Measurements from ENCODE around the gene PODXL.
"Not testable (repeated sequence)": the region's sequence is repeated elsewhere in the genome, so short reads cannot be mapped to it uniquely, and the experiment has no call there.

Gene PODXL

GRCh38 chr7:131493581-131493980, 62.8 kb downstream of the PODXL start:
- no peak for DNase-seq (ENCODE audit: low read depth)

GRCh38 chr7:131493081-131493480, 63.3 kb downstream of the PODXL start:
- no peak for DNase-seq (ENCODE audit: low read depth)

- no peak for DNase-seq (ENCODE audit: low read depth)
Measured at GRCh38 chr7:131489881-131490280, 66.5 kb downstream of the PODXL start.

GRCh38 chr7:131489196-131489595, 67.2 kb downstream of the PODXL start:
- no peak for DNase-seq (ENCODE audit: low read depth)

GRCh38 chr7:131488361-131488760, 68.1 kb downstream of the PODXL start:
- DNase-seq (ENCODE audit: low read depth) = no peak

- no peak for DNase-seq (ENCODE audit: low read depth)
Measured at GRCh38 chr7:131487217-131487616, 69.2 kb downstream of the PODXL start.

- no peak for DNase-seq (ENCODE audit: low read depth)
Measured at GRCh38 chr7:131486346-131486745, 70.1 kb downstream of the PODXL start.

- DNase-seq (ENCODE audit: low read depth) = no peak
Measured at GRCh38 chr7:131483586-131483985, 72.8 kb downstream of the PODXL start.

GRCh38 chr7:131482800-131483199, 73.6 kb downstream of the PODXL start:
- DNase-seq (ENCODE audit: low read depth) = no peak

- no peak for DNase-seq (ENCODE audit: low read depth)
Measured at GRCh38 chr7:131480384-131481315, 75.8 kb downstream of the PODXL start.

- DNase-seq (ENCODE audit: low read depth) = no peak
Measured at GRCh38 chr7:131476740-131477139, 79.7 kb downstream of the PODXL start.

GRCh38 chr7:131471250-131472004, 85.0 kb downstream of the PODXL start:
- no peak for DNase-seq (ENCODE audit: low read depth)

- no peak for DNase-seq (ENCODE audit: low read depth)
Measured at GRCh38 chr7:131467788-131468187, 88.6 kb downstream of the PODXL start.

GRCh38 chr7:131466735-131467365, 89.6 kb downstream of the PODXL start:
- no peak for DNase-seq (ENCODE audit: low read depth)

- not testable (repeated sequence) for DNase-seq (ENCODE audit: low read depth)
Measured at GRCh38 chr7:131462715-131463114, 93.7 kb downstream of the PODXL start.

- DNase-seq (ENCODE audit: low read depth) = no peak
Measured at GRCh38 chr7:131462059-131462458, 94.4 kb downstream of the PODXL start.

GRCh38 chr7:131459256-131459655, 97.2 kb downstream of the PODXL start:
- DNase-seq (ENCODE audit: low read depth) = no peak

GRCh38 chr7:131456338-131456737, 100.1 kb downstream of the PODXL start:
- no peak for DNase-seq (ENCODE audit: low read depth)

GRCh38 chr7:131455546-131455945, 100.9 kb downstream of the PODXL start:
- DNase-seq (ENCODE audit: low read depth) = no peak

- no peak for DNase-seq (ENCODE audit: low read depth)
Measured at GRCh38 chr7:131455001-131455400, 101.4 kb downstream of the PODXL start.

GRCh38 chr7:131454498-131454897, 101.9 kb downstream of the PODXL start:
- DNase-seq (ENCODE audit: low read depth) = no peak
